Stimulated activated CD4-positive, alpha-beta T cell treated with anti-CD3 and anti-CD28 coated beads, Interleukin-4, amount 100 ng/mL, for 4 hours (primary cell): ENCODE results near the gene ERBB4.
"Not testable (repeated sequence)": the region's sequence is repeated elsewhere in the genome, so short reads cannot be mapped to it uniquely, and the experiment has no call there.

Experiments used
- DNase-seq, 2 experiments: peaks; one replicate each; pipeline ENCODE4 v3.0.0-alpha.2; 2020

ERBB4 gene

DNA sequence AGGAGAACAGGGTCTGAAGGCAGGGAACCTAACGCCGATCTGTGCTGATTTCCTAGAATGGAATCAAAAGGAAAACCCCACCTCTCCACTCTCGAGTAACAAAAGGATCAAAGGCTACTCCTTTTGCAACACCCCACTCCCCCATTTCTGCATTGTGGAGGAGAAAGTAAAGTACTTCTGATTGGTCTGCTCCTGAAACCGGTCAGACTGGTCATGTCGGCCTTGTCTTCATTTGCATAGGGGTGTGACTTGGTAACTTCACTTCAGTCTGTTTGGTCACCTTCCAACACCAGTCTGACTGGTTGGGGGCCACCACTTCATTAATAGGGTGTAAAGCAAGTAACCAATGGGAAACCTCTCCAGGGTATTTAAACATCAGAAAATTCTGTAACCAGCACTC, 771.9 kb downstream of the ERBB4 start:
- no peak for DNase-seq

- DNase-seq, result no peak
Measured at GRCh38 chr2:211762479-211762878, 776.1 kb downstream of the ERBB4 start.

GRCh38 chr2:211760103-211760502, 778.5 kb downstream of the ERBB4 start:
- no peak for DNase-seq

- DNase-seq, result no peak
Measured at GRCh38 chr2:211756266-211756665, 782.3 kb downstream of the ERBB4 start.

DNA sequence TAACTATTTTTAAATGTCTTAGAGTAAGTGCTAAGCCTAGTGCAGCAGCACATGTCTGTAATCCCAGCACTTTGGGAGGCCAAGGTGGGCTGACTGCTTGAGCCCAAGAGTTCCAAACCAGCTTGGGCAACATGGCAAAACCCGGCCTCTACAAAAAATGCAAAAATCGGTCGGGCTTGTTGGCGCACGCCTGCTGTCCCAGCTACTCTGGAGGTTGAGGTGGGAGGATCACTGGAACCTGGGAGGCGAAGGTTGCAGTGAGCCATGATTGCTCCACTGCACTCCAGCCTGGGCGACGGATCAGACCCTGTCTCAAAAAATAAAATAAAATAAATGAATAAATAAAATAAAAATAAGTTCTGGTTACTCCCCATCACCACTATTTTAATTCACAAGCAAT, 783.4 kb downstream of the ERBB4 start:
- no peak for DNase-seq

DNA sequence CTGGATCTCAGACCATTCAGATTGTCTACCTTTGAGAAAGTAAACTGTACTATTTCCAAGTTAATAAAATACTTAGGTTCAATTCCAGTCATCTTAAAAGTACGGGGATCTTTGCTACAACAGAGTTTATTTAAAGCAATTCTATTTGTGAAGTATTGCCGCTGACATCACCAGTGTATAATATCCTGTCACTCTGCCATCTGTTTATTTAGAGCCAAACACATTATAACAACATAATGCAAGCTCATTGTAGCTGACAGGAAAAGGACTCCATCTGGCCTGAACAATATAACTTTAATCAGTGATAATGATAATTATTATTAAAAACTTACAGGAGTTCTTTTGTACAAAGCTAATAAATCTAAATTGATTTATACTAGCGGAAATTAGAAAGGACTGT, 786.8 kb downstream of the ERBB4 start:
- DNase-seq, result no peak

DNA sequence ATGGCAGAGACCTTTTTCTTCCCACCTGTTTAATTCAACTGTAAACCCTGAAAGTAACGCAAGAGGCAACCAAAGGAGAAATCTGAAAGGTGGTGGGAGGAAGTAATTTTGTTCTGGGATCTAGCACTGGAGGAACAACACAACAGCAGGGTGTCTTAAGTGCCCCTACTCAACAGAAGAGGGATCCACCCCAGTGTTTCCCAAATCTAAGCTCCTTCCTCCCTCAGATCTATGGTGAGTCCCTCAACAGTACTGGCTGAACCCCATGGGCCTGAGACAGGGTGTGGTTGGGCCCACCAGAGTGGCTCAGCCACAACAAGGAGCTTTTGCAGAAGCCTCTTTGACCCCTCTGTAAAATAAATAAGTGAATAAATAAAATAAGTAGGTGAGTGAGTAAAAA, 790.3 kb downstream of the ERBB4 start:
- DNase-seq, result no peak

GRCh38 chr2:211745295-211746097, 793.1 kb downstream of the ERBB4 start:
- no peak for DNase-seq

DNA sequence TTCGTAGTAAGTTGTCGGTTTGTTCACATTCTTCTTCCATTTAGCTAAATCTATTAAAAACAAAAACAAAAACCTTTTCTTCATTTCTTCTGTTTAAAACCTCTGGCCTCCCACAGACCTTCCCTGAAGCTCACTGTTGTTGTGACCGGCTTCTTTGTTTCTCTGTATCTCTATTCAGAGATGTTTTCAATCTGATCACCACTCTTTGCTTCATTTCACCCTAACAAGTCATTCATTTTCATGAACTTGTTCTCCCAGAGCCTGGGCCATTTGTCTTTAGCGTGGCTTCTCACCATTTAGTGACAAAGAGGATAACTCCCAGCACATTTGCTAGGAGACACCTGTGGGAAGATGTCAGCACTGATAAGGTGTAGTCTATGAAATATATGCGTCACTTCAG, 794.2 kb downstream of the ERBB4 start:
- DNase-seq, result no peak

GRCh38 chr2:211741966-211742365, 796.6 kb downstream of the ERBB4 start:
- no peak for DNase-seq

DNA sequence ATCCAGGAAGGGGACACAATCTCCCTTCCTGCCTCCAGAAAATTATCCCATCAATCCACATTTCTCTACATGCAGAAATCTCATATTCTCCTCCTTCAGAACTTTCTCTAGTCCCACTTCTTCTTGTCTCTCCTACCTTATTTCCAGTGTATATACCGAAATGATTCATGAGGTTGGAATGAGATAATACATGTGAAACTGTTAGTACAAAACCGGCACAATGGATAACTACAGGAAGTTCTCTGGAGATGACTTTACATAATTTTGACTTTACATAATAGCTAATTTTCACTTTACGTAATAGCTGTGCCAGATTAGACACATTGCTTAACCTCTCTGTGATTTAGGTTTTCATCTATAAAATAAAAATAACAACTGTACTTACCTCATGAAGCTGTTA, 801.3 kb downstream of the ERBB4 start:
- DNase-seq, result no peak

GRCh38 chr2:211730215-211730614, 808.4 kb downstream of the ERBB4 start:
- DNase-seq, result no peak

GRCh38 chr2:211729433-211729832, 809.2 kb downstream of the ERBB4 start:
- DNase-seq, result no peak

- no peak for DNase-seq
Measured at GRCh38 chr2:211724933-211725332, 813.7 kb downstream of the ERBB4 start.

- no peak for DNase-seq
Measured at GRCh38 chr2:211723398-211723797, 815.2 kb downstream of the ERBB4 start.

GRCh38 chr2:211722928-211723327, 815.7 kb downstream of the ERBB4 start:
- no peak for DNase-seq

- not testable (repeated sequence) for DNase-seq
Measured at GRCh38 chr2:211721874-211722273, 816.7 kb downstream of the ERBB4 start.

DNA sequence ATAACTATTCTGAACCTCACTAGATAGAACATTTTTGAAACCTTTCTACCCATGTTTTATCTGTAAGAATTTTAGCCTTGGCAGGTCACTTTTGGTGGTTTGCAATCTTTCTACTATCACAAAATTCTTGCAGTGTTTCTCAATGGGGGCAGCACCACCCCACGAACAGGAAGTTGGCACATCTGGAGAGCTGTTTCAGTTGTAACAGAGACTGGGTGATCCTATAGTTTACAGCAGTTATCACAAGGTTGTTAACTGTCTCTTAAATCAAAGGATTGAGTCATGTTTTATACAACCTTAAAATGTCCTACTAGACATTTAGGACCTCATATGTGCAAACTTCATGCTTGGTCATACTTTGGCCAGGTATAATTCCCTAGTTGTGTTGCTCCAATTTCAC, 829.2 kb downstream of the ERBB4 start:
- DNase-seq, result no peak

GRCh38 chr2:211692689-211693088, 845.9 kb downstream of the ERBB4 start:
- DNase-seq, result no peak

DNA sequence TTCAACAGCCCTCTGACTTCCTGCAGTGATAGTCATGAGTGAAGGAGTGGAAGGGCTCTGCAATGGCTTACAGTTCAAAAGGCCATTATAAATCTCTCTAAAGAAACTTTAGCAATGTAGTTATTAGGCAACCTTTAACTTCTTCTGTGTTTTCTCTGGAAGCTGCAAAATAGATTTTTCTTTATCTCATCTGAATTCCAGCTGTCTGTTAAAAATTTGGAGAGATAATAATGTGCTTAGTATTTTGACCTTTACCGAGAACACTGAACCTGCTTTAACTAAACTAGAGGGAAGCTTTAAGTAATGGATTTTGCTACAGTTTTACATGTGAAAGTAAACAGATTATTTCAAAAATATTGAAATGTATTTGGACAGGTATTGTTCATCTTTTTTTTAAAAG, 847.9 kb downstream of the ERBB4 start:
- DNase-seq, result no peak

GRCh38 chr2:211688196-211688595, 850.4 kb downstream of the ERBB4 start:
- DNase-seq, result no peak

DNA sequence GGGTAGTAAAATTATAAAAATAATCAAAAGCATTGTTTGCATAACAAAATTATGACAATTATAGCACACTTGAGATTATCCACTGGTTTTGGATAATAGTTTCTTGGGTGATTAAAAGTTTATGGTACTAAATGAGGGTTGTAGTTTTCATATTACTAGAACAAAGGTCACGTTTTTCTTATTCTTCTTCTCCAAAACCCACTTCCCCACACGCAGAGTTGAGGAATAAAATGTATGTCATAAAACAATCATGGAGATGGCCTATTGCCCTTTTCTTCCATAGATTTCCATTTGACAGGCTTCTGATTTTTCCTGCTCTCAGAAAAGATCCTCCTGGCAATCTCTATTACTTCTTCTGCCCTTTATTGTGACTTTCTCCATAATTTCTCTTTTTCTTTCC, 863.9 kb downstream of the ERBB4 start:
- no peak for DNase-seq

- no peak for DNase-seq
Measured at GRCh38 chr2:211673133-211673905, 865.3 kb downstream of the ERBB4 start.

DNA sequence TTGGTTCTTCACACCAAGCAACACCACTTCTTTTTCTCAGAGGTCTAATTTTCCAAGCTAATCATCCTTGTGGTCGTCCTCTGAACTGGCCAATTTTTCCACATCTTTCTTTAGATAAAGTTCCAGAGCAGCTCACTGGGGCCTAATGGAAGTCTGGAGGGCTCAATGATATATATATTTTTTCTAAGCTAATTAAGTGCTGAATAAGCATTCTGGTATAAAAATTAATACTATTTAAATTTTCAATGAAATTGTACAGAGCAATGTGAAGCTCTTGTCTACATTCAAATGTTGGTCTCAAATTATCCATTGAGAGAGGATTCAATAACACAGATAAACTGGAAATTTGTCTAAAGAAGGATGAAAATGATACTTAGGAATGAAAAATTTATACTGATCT, 866.6 kb downstream of the ERBB4 start:
- DNase-seq, result no peak
